H9 (cell line): Measurements from ENCODE around the gene FAM89B. TPM values are rescaled to one million over a fixed set of nuclear protein-coding genes. Genes with fewer than 3 reads are reported as not detected.

Experiments
- DNase-seq: peaks from one replicate; pipeline ENCODE4 v3.0.0-alpha.2; 2017
- H2AFZ ChIP-seq: one replicate; pipeline ENCODE4 v1.6.1; 2013; ENCODE audit warnings: mild to moderate bottlenecking, low read length, control low read depth, moderate library complexity
- H2AK5ac ChIP-seq: 2 replicates; pipeline ENCODE4 v1.6.1; 2013; ENCODE audit warnings: low read length, control low read depth, mixed read lengths; ENCODE audit not compliant: insufficient read length
- H2BK120ac ChIP-seq: one replicate; pipeline ENCODE4 v1.6.1; 2013; ENCODE audit warnings: low read depth, mild to moderate bottlenecking, low read length, control low read depth, inconsistent platforms; ENCODE audit not compliant: poor library complexity, severe bottlenecking
- H2BK12ac ChIP-seq: 2 replicates; pipeline ENCODE4 v1.6.1; 2013; ENCODE audit warnings: low read length, control low read depth, mixed read lengths, low read depth; ENCODE audit not compliant: insufficient read length
- H2BK15ac ChIP-seq: 2 replicates; pipeline ENCODE4 v1.6.1; 2013; ENCODE audit warnings: low read depth, low read length, control low read depth
- H2BK20ac ChIP-seq: one replicate; pipeline ENCODE4 v1.6.1; 2013; ENCODE audit warnings: low read depth, mild to moderate bottlenecking, low read length, control low read depth, inconsistent platforms; ENCODE audit not compliant: poor library complexity, severe bottlenecking
- H2BK5ac ChIP-seq: 2 replicates; pipeline ENCODE4 v1.6.1; 2013; ENCODE audit warnings: low read length, control low read depth, mixed read lengths; ENCODE audit not compliant: insufficient read length
- H3K14ac ChIP-seq: 2 replicates; pipeline ENCODE4 v1.6.1; 2013; ENCODE audit warnings: low read length, control low read depth; ENCODE audit not compliant: insufficient read depth
- H3K18ac ChIP-seq: 2 replicates; pipeline ENCODE4 v1.6.1; 2013; ENCODE audit warnings: low read depth, mild to moderate bottlenecking, mixed read lengths, low read length, control low read depth; ENCODE audit not compliant: insufficient read length
- H3K23ac ChIP-seq: 2 replicates; pipeline ENCODE4 v1.6.1; 2013; ENCODE audit warnings: low read length, control low read depth, mixed read lengths, low read depth; ENCODE audit not compliant: insufficient read length
- H3K23me2 ChIP-seq: 2 replicates; pipeline ENCODE4 v1.6.1; 2013; ENCODE audit warnings: low read depth, mild to moderate bottlenecking, mixed read lengths, low read length, control low read depth; ENCODE audit not compliant: insufficient read length, poor library complexity, severe bottlenecking
- H3K27ac ChIP-seq: 2 replicates; pipeline ENCODE4 v1.5.1; 2013; ENCODE audit warnings: low read length, control low read depth, mixed read lengths, low read depth; ENCODE audit not compliant: insufficient read length
- H3K27me3 ChIP-seq: 2 replicates; pipeline ENCODE4 v1.6.1; 2013; ENCODE audit warnings: low read length, control low read depth, inconsistent platforms; ENCODE audit not compliant: insufficient read depth
- H3K4ac ChIP-seq: 2 replicates; pipeline ENCODE4 v1.6.1; 2013; ENCODE audit warnings: low read depth, mild to moderate bottlenecking, control low read depth, inconsistent platforms, low read length, moderate library complexity
- H3K4me1 ChIP-seq: 2 replicates; pipeline ENCODE4 v1.6.1; 2013; ENCODE audit warnings: low read length, control low read depth, inconsistent platforms; ENCODE audit not compliant: insufficient read depth
- H3K4me2 ChIP-seq: 2 replicates; pipeline ENCODE4 v1.6.1; 2013; ENCODE audit warnings: low read length, control low read depth, mixed read lengths; ENCODE audit not compliant: insufficient read length, insufficient read depth
- H3K56ac ChIP-seq: 2 replicates; pipeline ENCODE4 v1.6.1; 2013; ENCODE audit warnings: low read depth, mild to moderate bottlenecking, mixed read lengths, low read length, control low read depth; ENCODE audit not compliant: insufficient read length
- H3K79me1 ChIP-seq: 2 replicates; pipeline ENCODE4 v1.6.1; 2013; ENCODE audit warnings: low read depth, mild to moderate bottlenecking, moderate library complexity, low read length, control low read depth, inconsistent platforms; ENCODE audit not compliant: insufficient read depth, poor library complexity, severe bottlenecking
- H3K79me2 ChIP-seq: 2 replicates; pipeline ENCODE4 v1.6.1; 2013; ENCODE audit warnings: low read length, control low read depth, inconsistent platforms; ENCODE audit not compliant: insufficient read depth
- H3K9ac ChIP-seq: 2 replicates; pipeline ENCODE4 v1.6.1; 2013; ENCODE audit warnings: low read length, control low read depth, mixed read lengths; ENCODE audit not compliant: insufficient read length; ENCODE audit errors: extremely low read depth
- H3K9me3 ChIP-seq: one replicate; pipeline ENCODE4 v1.6.1; 2013; ENCODE audit warnings: low read depth, low read length, inconsistent platforms; ENCODE audit not compliant: control insufficient read depth
- H3T11ph ChIP-seq: one replicate; pipeline ENCODE4 v1.6.1; 2013; ENCODE audit warnings: mild to moderate bottlenecking, low read length, control low read depth, inconsistent platforms
- H4K20me1 ChIP-seq: one replicate; pipeline ENCODE4 v1.6.1; 2013; ENCODE audit not compliant: control insufficient read depth, insufficient read length, insufficient read depth
- H4K5ac ChIP-seq: 2 replicates; pipeline ENCODE4 v1.6.1; 2013; ENCODE audit warnings: low read depth, mild to moderate bottlenecking, mixed read lengths, low read length, control low read depth; ENCODE audit not compliant: insufficient read length
- H4K8ac ChIP-seq: replicated peaks from 2 replicates; pipeline ENCODE4 v1.6.1; 2013; ENCODE audit warnings: low read length, control low read depth, mixed read lengths, low read depth; ENCODE audit not compliant: insufficient read length
- H4K91ac ChIP-seq: 2 replicates; pipeline ENCODE4 v1.6.1; 2013; ENCODE audit warnings: low read depth, mild to moderate bottlenecking, moderate library complexity, mixed read lengths, low read length, control low read depth; ENCODE audit not compliant: insufficient read length
- H3K27ac Mint-ChIP-seq, 3 experiments: 2 replicates in 2 of 3; 3 replicates in 1 of 3; pipeline ENCODE4 v1.8.0; 2020 to 2021; ENCODE audit warnings: mixed read lengths in 3 of 3, mild to moderate bottlenecking in 1 of 3, moderate library complexity in 1 of 3
- H3K27me3 Mint-ChIP-seq: 2 replicates; pipeline ENCODE4 v1.8.0; 2021; ENCODE audit warnings: low read depth, mild to moderate bottlenecking, moderate library complexity, mixed read lengths
- H3K36me3 Mint-ChIP-seq, 3 experiments: 2 replicates in 2 of 3; 3 replicates in 1 of 3; pipeline ENCODE4 v1.8.0; 2020 to 2021; ENCODE audit warnings: low read depth in 3 of 3, mixed read lengths in 3 of 3; ENCODE audit not compliant: insufficient read depth in 1 of 3
- H3K4me1 Mint-ChIP-seq, 2 experiments: 2 replicates each; pipeline ENCODE4 v1.8.0; 2020; ENCODE audit warnings: mixed read lengths in 2 of 2
- H3K4me3 Mint-ChIP-seq, 2 experiments: 2 replicates in 1 of 2; 3 replicates in 1 of 2; pipeline ENCODE4 v1.8.0; 2020 to 2021; ENCODE audit warnings: mild to moderate bottlenecking in 2 of 2, mixed read lengths in 2 of 2, moderate library complexity in 1 of 2
- H3K9me3 Mint-ChIP-seq, 2 experiments: 2 replicates in 1 of 2; 3 replicates in 1 of 2; pipeline ENCODE4 v1.8.0; 2020; ENCODE audit warnings: mild to moderate bottlenecking in 2 of 2, mixed read lengths in 2 of 2, moderate library complexity in 1 of 2
- CTCF ChIP-seq: fragments of 200-600 bp; sonication (generic); conservative IDR thresholded peaks from 3 replicates; pipeline ENCODE4 v1.8.0; 2021; ENCODE audit warnings: antibody characterized with exemption, mild to moderate bottlenecking
- WGBS: extraction: QIAGEN DNeasy Blood & Tissue Kit; methylation state at CpG from one replicate; pipeline ENCODE4 v1.1.7; 2013; ENCODE audit warnings: missing lambda C conversion rate, low lambda C conversion rate, mixed read lengths; ENCODE audit not compliant: insufficient read length; ENCODE audit errors: extremely low coverage; 5-methylcytosine and 5-hydroxymethylcytosine counted together
- total RNA-seq: library from RNA; stranded (reverse); gene quantifications from 2 replicates; pipeline ENCODE4 v1.2.1, GENCODE V29; 2021

FAM89B gene
- total RNA-seq, 1 experiment from 2014 or later: 21.7 TPM

- no peak overlapping the region for H3K4me2 ChIP-seq
- no peaks in the 10 kb centered on the region for H3K79me1 ChIP-seq
- H3K14ac ChIP-seq: no peak overlapping the region
- Mint-ChIP-seq H3K27ac (peak overlapping the region in 1 of 3 experiments; percentile 39; a peak in 1 of 7 replicates), H3K4me1 (no peaks in the 10 kb centered on the region; a peak in 2 of 4 replicates), H3K9me3 (no peaks in the 10 kb centered on the region), H3K4me3 (no peak overlapping the region), H3K27me3 (no peaks in the 10 kb centered on the region), H3K36me3 (peaks cover 24 to 71% (median 70%) of the 10 kb centered on the region in 3 experiments; a peak in 6 of 7 replicates)
- WGBS: no CpG with 5 or more reads among the region's 16 CpGs
- H3K79me2 ChIP-seq: no peaks in the 10 kb centered on the region; the same call in 1 of the 2 replicates
- no peak overlapping the region for H3K4ac ChIP-seq
- no peak for TF ChIP-seq CTCF
- no peak overlapping the region for H2AK5ac ChIP-seq
- no peaks in the 10 kb centered on the region for H3K23me2 ChIP-seq
- no peak overlapping the region for H2BK120ac ChIP-seq
- H2BK20ac ChIP-seq: no peak overlapping the region
- H3T11ph ChIP-seq: no peak overlapping the region
- no peak overlapping the region for H3K18ac ChIP-seq
- no peak overlapping the region for H3K27ac ChIP-seq
- no peak overlapping the region for H4K91ac ChIP-seq
- DNase-seq: no peak
- no peak overlapping the region for H3K56ac ChIP-seq
- H3K9ac ChIP-seq: no peak overlapping the region
- no peak overlapping the region for H3K23ac ChIP-seq
- no peaks in the 10 kb centered on the region for H3K9me3 ChIP-seq
- H4K8ac ChIP-seq: no peak overlapping the region
- H4K20me1 ChIP-seq: no peaks in the 10 kb centered on the region
- H2AFZ ChIP-seq: no peak overlapping the region
- no peak overlapping the region for H4K5ac ChIP-seq
- H3K27me3 ChIP-seq: no peaks in the 10 kb centered on the region
- H2BK12ac ChIP-seq: no peak overlapping the region
- no peak overlapping the region for H2BK15ac ChIP-seq
- H3K4me1 ChIP-seq: no peaks in the 10 kb centered on the region; the same call in 1 of the 2 replicates
- no peak overlapping the region for H2BK5ac ChIP-seq
Measured at GRCh38 chr11:65622011-65622410, 49.7 kb downstream of the FAM89B start.
